Measurements from ENCODE around the gene NOS1AP. TPM values are rescaled to one million over a fixed set of nuclear protein-coding genes. Genes with fewer than 3 reads are reported as not detected.

The NOS1AP gene
- total and polyA plus RNA-seq, 8 donors = 0.25 to 13.8 (median 6.2) TPM

DNA sequence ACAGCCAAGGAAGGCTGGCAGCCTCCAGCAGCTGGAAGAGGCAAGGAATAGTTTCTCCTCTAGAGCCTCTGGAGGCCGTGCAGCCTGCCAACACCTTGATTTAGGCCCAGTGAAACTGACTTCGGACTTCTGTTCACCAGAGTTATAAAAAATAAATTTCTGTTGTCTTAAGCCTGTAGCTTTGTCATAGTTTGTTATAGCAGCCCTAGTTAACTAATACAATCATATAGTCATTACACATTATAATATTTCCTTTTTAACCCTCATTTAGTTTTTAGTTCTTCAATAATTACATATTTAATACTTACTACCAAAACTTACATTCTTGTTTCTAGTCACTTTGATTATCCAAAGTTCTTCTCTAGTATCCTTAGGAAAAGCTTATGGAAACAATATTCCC is 20.3 kb downstream of the NOS1AP start:
- Histone ChIP-seq H3K9me3 (no peaks in the 10 kb centered on the region), H3K27me3 (no peaks in the 10 kb centered on the region), H3K27ac (no peak overlapping the region), H3K36me3 (no peaks in the 10 kb centered on the region), H3K4me3 (no peak overlapping the region), H3K4me1 (peaks cover 0 to 51% (median 24%) of the 10 kb centered on the region in 4 donors)
- DNase-seq = no peak
- 79 to 91% (median 87%) methylated on average over 2 of the region's 2 CpGs for WGBS, 5 donors
- TF ChIP-seq POLR2A (IDR thresholded peaks at IDR 0.05) (no peak), EP300 (IDR thresholded peaks at IDR 0.05) (no peak), POLR2AphosphoS5 (IDR thresholded peaks at IDR 0.05) (no peak)
- TF ChIP-seq, protein P1, sequence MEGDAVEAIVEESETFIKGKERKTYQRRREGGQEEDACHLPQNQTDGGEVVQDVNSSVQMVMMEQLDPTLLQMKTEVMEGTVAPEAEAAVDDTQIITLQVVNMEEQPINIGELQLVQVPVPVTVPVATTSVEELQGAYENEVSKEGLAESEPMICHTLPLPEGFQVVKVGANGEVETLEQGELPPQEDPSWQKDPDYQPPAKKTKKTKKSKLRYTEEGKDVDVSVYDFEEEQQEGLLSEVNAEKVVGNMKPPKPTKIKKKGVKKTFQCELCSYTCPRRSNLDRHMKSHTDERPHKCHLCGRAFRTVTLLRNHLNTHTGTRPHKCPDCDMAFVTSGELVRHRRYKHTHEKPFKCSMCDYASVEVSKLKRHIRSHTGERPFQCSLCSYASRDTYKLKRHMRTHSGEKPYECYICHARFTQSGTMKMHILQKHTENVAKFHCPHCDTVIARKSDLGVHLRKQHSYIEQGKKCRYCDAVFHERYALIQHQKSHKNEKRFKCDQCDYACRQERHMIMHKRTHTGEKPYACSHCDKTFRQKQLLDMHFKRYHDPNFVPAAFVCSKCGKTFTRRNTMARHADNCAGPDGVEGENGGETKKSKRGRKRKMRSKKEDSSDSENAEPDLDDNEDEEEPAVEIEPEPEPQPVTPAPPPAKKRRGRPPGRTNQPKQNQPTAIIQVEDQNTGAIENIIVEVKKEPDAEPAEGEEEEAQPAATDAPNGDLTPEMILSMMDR (IDR thresholded peaks at IDR 0.05) = no peak
- intact Hi-C loops (cut with DNase I; ENCODE audit: low total_unique reads) = no loop called here

GRCh38 chr1:162090378-162090777 is 20.9 kb downstream of the NOS1AP start:
- intact Hi-C loops (cut with DNase I; ENCODE audit: low total_unique reads) = no loop called here

GRCh38 chr1:162091681-162092524 is 22.4 kb downstream of the NOS1AP start:
- H3K27me3 ChIP-seq = no peaks in the 10 kb centered on the region

More at GRCh38 chr1:162090378-162090777, 20.9 kb downstream of the NOS1AP start:
- TF ChIP-seq POLR2A (IDR thresholded peaks at IDR 0.05) (no peak), EP300 (IDR thresholded peaks at IDR 0.05) (no peak), POLR2AphosphoS5 (IDR thresholded peaks at IDR 0.05) (no peak)
- TF ChIP-seq, protein P1 (IDR thresholded peaks at IDR 0.05) = no peak
- no peaks in the 10 kb centered on the region for H3K9me3 ChIP-seq
- no peaks in the 10 kb centered on the region for H3K27me3 ChIP-seq
- 88 to 98% (median 95%) methylated on average over 2 of the region's 2 CpGs for WGBS, 5 donors
- H3K4me1 ChIP-seq = peaks cover 0 to 53% (median 24%) of the 10 kb centered on the region in 4 donors
- no peak overlapping the region for H3K4me3 ChIP-seq
- H3K36me3 ChIP-seq = no peaks in the 10 kb centered on the region
- no peak overlapping the region for H3K27ac ChIP-seq
- DNase-seq = no peak

DNA sequence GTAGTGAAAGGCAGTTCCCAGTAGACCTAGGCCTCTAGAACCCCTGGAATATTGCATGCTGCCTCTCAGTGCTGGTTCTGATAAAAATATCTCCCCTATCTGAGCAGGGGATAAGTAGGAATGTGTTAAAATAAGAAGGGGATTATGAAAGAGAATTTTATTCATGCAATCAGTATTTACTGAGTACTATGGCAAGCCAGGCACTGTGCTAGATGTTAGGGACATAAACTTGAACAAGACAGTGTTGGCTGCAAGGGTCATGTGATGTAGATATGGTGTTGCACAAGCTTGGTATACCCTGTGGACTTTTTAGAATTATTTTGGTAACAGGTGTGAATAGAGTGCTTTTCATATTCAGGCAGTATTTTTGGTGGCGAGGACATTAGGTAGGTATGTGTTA is 23.6 kb downstream of the NOS1AP start:
- 96 to 100% (median 100%) methylated on average over 1 of the region's 1 CpG for WGBS, 5 donors
- intact Hi-C loops (cut with DNase I; ENCODE audit: low total_unique reads) = no loop called here

More at GRCh38 chr1:162091681-162092524, 22.4 kb downstream of the NOS1AP start:
- H3K9me3 ChIP-seq = no peaks in the 10 kb centered on the region
- WGBS, 5 donors = 37 to 48% (median 41%) methylated on average over 4 of the region's 4 CpGs
- peaks cover 0 to 53% (median 24%) of the 10 kb centered on the region in 4 donors for H3K4me1 ChIP-seq
- no peak for DNase-seq
- no peak overlapping the region for H3K4me3 ChIP-seq
- H3K36me3 ChIP-seq = no peaks in the 10 kb centered on the region
- intact Hi-C loops (cut with DNase I; ENCODE audit: low total_unique reads) = no loop called here
- TF ChIP-seq POLR2AphosphoS5 (IDR thresholded peaks at IDR 0.05) (no peak), POLR2A (IDR thresholded peaks at IDR 0.05) (no peak), EP300 (IDR thresholded peaks at IDR 0.05) (no peak)
- TF ChIP-seq, protein P1 (IDR thresholded peaks at IDR 0.05) = no peak
- H3K27ac ChIP-seq = no peak overlapping the region

More for the DNA sequence above, 23.6 kb downstream of the NOS1AP start:
- no peaks in the 10 kb centered on the region for H3K36me3 ChIP-seq
- no peak for DNase-seq
- H3K4me1 ChIP-seq = peaks cover 0 to 46% (median 19%) of the 10 kb centered on the region in 4 donors
- H3K27me3 ChIP-seq = no peaks in the 10 kb centered on the region
- H3K27ac ChIP-seq = no peak overlapping the region
- TF ChIP-seq POLR2A (IDR thresholded peaks at IDR 0.05) = no peak
- TF ChIP-seq POLR2AphosphoS5 (IDR thresholded peaks at IDR 0.05) = no peak
- TF ChIP-seq, protein P1 (IDR thresholded peaks at IDR 0.05) = no peak
- TF ChIP-seq EP300 (IDR thresholded peaks at IDR 0.05) = no peak
- H3K4me3 ChIP-seq = no peak overlapping the region
- no peaks in the 10 kb centered on the region for H3K9me3 ChIP-seq

Measured in stomach (tissue), 9 donors.